ENCODE results near the gene SCML2.

GRCh38 chrX:18272222-18272621 is 82.3 kb downstream of the SCML2 start:
- TF ChIP-seq POLR2A (IDR thresholded peaks at IDR 0.05) (no peak), CTCF (IDR thresholded peaks at IDR 0.05) (no peak)
